HL-60/S4 treated with retinoic acid at 250 ng/mL for 4 days and 3 days (cell line): ENCODE results near the gene MCM5.
"Not testable (repeated sequence)": the region's sequence is repeated elsewhere in the genome, so short reads cannot be mapped to it uniquely, and the experiment has no call there.

Source experiments
- in situ Hi-C: fragments of 300-500 bp; cut with MboI; formaldehyde crosslinking; loops from 2 replicates; pipeline ENCODE4 v1.7.0; 2022; ENCODE audit warnings: low sequenced_read_pairs

The MCM5 gene

GRCh38 chr22:35399678-35400500, at the start of gene MCM5:
TSS of gene MCM5 (plus strand) at chr22:35400140. CDS start at chr22:35400439, 299 bp downstream.
- in situ Hi-C loops, result no loop called here

GRCh38 chr22:35350539-35351503, 49.1 kb upstream of the MCM5 start:
- in situ Hi-C loops, result no loop called here

GRCh38 chr22:35352214-35353111, 47.5 kb upstream of the MCM5 start:
- in situ Hi-C loops, result no loop called here

GRCh38 chr22:35353318-35353717, 46.6 kb upstream of the MCM5 start:
- in situ Hi-C loops, result no loop called here

- in situ Hi-C loops, result no loop called here
Observed at GRCh38 chr22:35354068-35354467, 45.9 kb upstream of the MCM5 start.

- in situ Hi-C loops, result no loop called here
Observed at GRCh38 chr22:35357883-35358621, 41.9 kb upstream of the MCM5 start.

- in situ Hi-C loops, result no loop called here
Observed at GRCh38 chr22:35359380-35360065, 40.4 kb upstream of the MCM5 start.

GRCh38 chr22:35361001-35361558, 38.9 kb upstream of the MCM5 start:
- in situ Hi-C loops, result no loop called here

GRCh38 chr22:35363566-35364086, 36.3 kb upstream of the MCM5 start:
- in situ Hi-C loops, result no loop called here

- in situ Hi-C loops, result not testable (repeated sequence)
Observed at GRCh38 chr22:35364230-35364629, 35.7 kb upstream of the MCM5 start.

GRCh38 chr22:35367331-35367886, 32.5 kb upstream of the MCM5 start:
- in situ Hi-C loops, result no loop called here

- in situ Hi-C loops, result no loop called here
Observed at GRCh38 chr22:35368386-35368785, 31.6 kb upstream of the MCM5 start.

GRCh38 chr22:35369996-35370395, 29.9 kb upstream of the MCM5 start:
- in situ Hi-C loops, result no loop called here

GRCh38 chr22:35373781-35374180, 26.2 kb upstream of the MCM5 start:
- in situ Hi-C loops, result no loop called here

- in situ Hi-C loops, result no loop called here
Observed at GRCh38 chr22:35375031-35375430, 24.9 kb upstream of the MCM5 start.

GRCh38 chr22:35375526-35375925, 24.4 kb upstream of the MCM5 start:
- in situ Hi-C loops, result no loop called here

- in situ Hi-C loops, result no loop called here
Observed at GRCh38 chr22:35376728-35377472, 23.0 kb upstream of the MCM5 start.

GRCh38 chr22:35377735-35378134, 22.2 kb upstream of the MCM5 start:
- in situ Hi-C loops, result no loop called here
